BJ (cell line): ENCODE measurements around the gene AIP. TPM values are rescaled to one million over a fixed set of nuclear protein-coding genes. Genes with fewer than 3 reads are reported as not detected.

Experiments
- CTCF ChIA-PET: fragments of 350-600 bp; formaldehyde crosslinking; extraction: SDS; loops from one replicate; lab custom pipeline; 2021; ENCODE audit warnings: antibody characterized with exemption, inconsistent platforms; lab: Yijun Ruan, JAX
- POLR2A ChIA-PET: fragments of 300-600 bp; sonication (Branson Sonifier 250); formaldehyde crosslinking; extraction: SDS; loops from one replicate; lab custom pipeline; 2021; ENCODE audit warnings: antibody characterized with exemption; lab: Charles Lee
- DNase-seq: peaks from one replicate; pipeline ENCODE4 v3.0.0-alpha.2; 2011; ENCODE audit warnings: low read depth
- H3K27me3 ChIP-seq: 2 replicates; pipeline ENCODE4 v1.6.0; 2011; ENCODE audit warnings: low read length; ENCODE audit not compliant: control insufficient read depth, insufficient read depth
- H3K36me3 ChIP-seq: 2 replicates; pipeline ENCODE4 v1.5.1; 2011; ENCODE audit warnings: low read length; ENCODE audit not compliant: control insufficient read depth, insufficient read depth
- H3K4me3 ChIP-seq: 2 replicates; pipeline ENCODE4 v1.5.1; 2011; ENCODE audit warnings: low read depth, mild to moderate bottlenecking, control low read depth, low read length
- CTCF ChIP-seq: IDR thresholded peaks from 2 replicates; pipeline ENCODE4 v1.5.1; 2011; ENCODE audit warnings: low read depth, mild to moderate bottlenecking, control low read depth, inconsistent platforms, low read length, moderate library complexity; ENCODE audit not compliant: insufficient read depth
- polyA plus RNA-seq: library from polyadenylated mRNA; depleted of rRNA; stranded (reverse); fragments of >200 nt; gene quantifications from 2 replicates; pipeline ENCODE4 v1.2.3, GENCODE V29; 2011

AIP gene
- polyA plus RNA-seq, 1 experiment = 133 TPM

- Histone ChIP-seq H3K4me3 (no peak overlapping the region), H3K36me3 (peaks cover 8% of the 10 kb centered on the region), H3K27me3 (no peaks in the 10 kb centered on the region)
- TF ChIP-seq CTCF = no peak
- DNase-seq = no peak
- CTCF ChIA-PET = interaction anchor here (1.2 kb wide), 1 partner anchor 144 kb away, joined by 3 read pairs; no protein-coding TSS in a partner anchor
- POLR2A ChIA-PET = interaction anchor here (0.6 kb wide), 1 partner anchor 42 kb away, joined by 3 read pairs; no protein-coding TSS in a partner anchor
These were observed 18.2 kb downstream of the AIP start for GRCh38 chr11:67500831-67501715.

- ChIA-PET POLR2A (no interaction called here), CTCF (no interaction called here)
- no peaks in the 10 kb centered on the region for H3K27me3 ChIP-seq
These were observed 19.0 kb downstream of the AIP start for GRCh38 chr11:67501854-67502253.

GRCh38 chr11:67502328-67502979, 19.6 kb downstream of the AIP start:
- Histone ChIP-seq H3K36me3 (peaks cover 6% of the 10 kb centered on the region), H3K27me3 (no peaks in the 10 kb centered on the region), H3K4me3 (no peak overlapping the region)
- no peak for DNase-seq
- CTCF ChIA-PET = no interaction called here
- TF ChIP-seq CTCF = no peak
- POLR2A ChIA-PET = no interaction called here

More at GRCh38 chr11:67501854-67502253, 19.0 kb downstream of the AIP start:
- Histone ChIP-seq H3K36me3 (peaks cover 6% of the 10 kb centered on the region), H3K4me3 (no peak overlapping the region)
- TF ChIP-seq CTCF = no peak
- DNase-seq = no peak

GRCh38 chr11:67503119-67504004, 20.5 kb downstream of the AIP start:
- Histone ChIP-seq H3K27me3 (no peaks in the 10 kb centered on the region), H3K4me3 (peak overlapping the region; percentile 73), H3K36me3 (peaks cover 6% of the 10 kb centered on the region)
- ChIA-PET CTCF (no interaction called here), POLR2A (no interaction called here)
- no peak for DNase-seq
- TF ChIP-seq CTCF = no peak
